NAMALWA (cell line): Measurements from ENCODE around the gene KRABD2.
"Not testable (repeated sequence)": the region's sequence is repeated elsewhere in the genome, so short reads cannot be mapped to it uniquely, and the experiment has no call there.

Experiments used
- DNase-seq: peaks from one replicate; pipeline ENCODE4 v3.0.0-alpha.2; 2015; ENCODE audit warnings: low spot score

KRABD2 gene

GRCh38 chr17:8360751-8361150 lies 15.8 kb downstream of the KRABD2 start:
- no peak for DNase-seq

DNA sequence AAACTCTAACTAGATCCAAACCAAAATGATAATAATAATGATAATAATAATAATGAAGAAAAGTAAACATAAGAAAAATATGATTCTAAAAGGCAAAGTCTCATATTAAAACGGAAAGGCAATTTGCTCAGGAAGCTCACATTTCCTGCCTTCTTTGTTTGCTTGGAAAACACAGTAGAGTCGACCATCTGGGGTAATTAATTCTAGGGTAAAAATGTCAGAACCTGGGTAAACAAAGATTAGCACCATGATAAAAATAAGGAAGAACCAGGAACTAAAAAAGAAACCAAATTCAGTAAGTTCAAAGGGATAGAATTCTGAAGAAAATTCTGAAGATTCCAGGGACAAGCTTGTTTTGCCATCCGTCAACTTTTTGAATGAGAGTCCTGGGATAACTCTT lies 16.2 kb downstream of the KRABD2 start:
- DNase-seq: no peak

DNA sequence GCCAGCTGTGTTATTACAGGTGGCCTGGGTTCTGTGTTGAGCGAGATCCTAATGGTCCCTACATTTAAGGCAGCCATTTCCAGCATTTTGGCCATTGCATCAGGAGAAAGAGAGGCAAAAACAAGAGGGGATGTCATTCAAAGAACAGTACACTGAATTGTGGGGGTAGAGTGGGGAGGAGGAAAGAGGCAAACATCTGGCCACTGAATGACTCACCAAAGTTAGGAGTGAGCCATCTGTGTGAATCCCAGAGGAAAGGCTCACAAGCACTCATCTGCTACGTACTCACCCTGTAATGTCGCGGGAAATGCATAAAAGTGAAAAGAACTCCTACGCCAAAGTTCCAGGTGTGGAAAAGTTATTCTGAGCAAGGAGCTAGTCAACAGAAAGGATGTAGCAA lies 16.7 kb downstream of the KRABD2 start:
- no peak for DNase-seq

- DNase-seq: no peak
Observed at GRCh38 chr17:8357910-8358309, 18.6 kb downstream of the KRABD2 start.

DNA sequence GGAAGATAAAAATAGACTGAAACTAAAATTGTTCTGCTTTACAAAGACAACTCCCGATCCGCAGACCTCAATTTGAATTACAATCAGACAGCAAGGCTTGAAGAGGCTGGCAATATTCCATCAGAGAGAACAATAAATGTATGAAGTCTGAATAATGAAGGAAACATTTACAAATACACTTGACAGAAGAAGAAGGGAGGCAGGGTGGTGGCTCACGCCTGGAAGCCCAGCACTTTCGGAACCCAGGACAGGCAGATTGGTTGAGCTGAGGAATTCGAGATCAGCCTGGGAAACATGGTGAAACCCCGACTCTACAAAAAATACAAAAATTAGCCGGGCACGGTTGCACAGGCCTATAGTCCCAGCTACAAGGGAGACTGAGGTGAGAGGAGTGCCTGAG lies 22.3 kb downstream of the KRABD2 start:
- DNase-seq: no peak

DNA sequence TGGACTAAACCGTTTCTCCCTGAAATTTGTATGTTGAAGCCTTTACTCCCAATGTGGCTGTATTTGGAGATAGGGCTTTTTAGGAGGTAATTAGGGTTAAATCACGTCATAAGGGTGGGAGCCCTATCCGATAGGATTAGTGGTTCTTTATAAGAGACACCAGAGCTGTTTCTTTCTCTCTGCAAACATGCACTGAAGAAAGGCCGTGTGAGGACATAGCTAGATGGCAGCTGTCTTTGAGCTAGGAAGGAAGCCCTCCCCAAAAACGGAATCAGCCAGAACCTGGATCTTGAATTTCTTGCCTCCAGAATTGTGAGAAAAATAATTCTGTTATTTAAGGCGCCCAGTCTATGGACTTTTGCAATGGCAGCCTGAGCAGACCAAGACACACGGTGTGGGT lies 22.8 kb downstream of the KRABD2 start:
- DNase-seq: no peak

GRCh38 chr17:8350339-8350738 lies 26.2 kb downstream of the KRABD2 start:
- DNase-seq: no peak

DNA sequence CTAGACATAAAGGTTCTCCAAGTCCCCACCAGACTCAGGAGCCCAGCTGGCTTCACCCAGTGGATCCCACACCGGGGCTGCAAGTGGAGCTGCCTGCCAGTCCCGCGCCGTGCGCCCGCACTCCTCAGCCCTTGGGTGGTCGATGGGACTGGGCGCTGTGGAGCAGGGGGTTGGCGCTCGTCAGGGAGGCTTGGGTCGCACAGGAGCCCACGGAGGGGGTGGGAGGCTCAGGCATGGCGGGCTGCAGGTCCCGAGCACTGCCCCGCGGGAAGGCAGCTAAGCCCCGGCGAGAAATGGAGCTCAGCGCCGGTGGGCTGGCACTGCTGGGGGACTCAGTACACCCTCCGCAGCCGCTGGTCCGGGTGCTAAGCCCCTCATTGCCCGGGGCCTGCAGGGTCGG lies 29.5 kb downstream of the KRABD2 start:
- not testable (repeated sequence) for DNase-seq

GRCh38 chr17:8345951-8346665 lies 30.4 kb downstream of the KRABD2 start:
- DNase-seq: no peak

GRCh38 chr17:8345052-8345690 lies 31.3 kb downstream of the KRABD2 start:
- DNase-seq: no peak

- no peak for DNase-seq
Observed at GRCh38 chr17:8341456-8341855, 35.0 kb downstream of the KRABD2 start.

- no peak for DNase-seq
Observed at GRCh38 chr17:8339540-8339939, 37.0 kb downstream of the KRABD2 start, which contains the start of gene ODF4. Gene ODF4, plus strand, starts transcription at chr17:8339840. Its CDS starts 212 bp downstream, at chr17:8340052.

GRCh38 chr17:8338753-8339140 lies 37.8 kb downstream of the KRABD2 start:
- DNase-seq: no peak

- peak; percentile 36 for DNase-seq
Observed at GRCh38 chr17:8337802-8338752, 38.4 kb downstream of the KRABD2 start.

DNA sequence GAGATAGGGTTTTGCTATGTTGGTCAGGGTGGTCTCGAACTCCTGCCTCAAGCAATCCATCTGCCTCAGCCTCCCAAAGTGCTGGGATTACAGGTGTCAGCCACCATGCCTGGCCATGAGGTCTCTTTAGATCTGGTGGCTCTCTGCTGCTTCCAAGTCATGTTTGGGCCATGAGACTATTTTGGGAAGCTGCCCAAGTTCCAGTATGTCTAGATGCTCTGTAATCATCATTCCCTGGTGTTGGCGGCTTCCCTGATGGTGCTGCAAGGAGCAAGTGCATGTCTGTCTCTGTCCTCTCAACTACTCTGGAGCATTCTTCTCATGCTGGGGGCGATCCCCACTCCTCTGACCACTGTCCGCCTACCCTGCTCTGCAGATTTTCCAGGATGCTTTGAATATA lies 43.2 kb downstream of the KRABD2 start:
- no peak for DNase-seq

DNA sequence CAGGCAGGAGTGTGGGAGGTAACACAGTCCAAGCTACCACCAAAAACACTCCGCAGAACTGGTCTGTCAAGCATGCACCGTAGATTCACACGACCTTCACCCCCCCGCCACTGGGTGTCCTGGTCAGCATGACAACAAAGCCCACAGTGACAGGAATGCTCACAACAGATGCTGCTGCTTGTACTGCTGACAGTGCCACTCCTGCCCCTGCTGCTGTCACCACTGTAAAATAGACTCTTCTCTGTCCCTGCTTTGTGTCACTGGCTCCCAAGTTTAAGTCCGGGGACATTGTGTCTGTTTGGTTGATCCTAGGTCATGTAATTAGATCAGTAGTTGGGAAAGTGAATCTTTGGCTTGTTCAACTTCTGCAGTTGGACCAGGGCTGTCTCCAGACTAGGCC lies 43.8 kb downstream of the KRABD2 start:
- DNase-seq: no peak

DNA sequence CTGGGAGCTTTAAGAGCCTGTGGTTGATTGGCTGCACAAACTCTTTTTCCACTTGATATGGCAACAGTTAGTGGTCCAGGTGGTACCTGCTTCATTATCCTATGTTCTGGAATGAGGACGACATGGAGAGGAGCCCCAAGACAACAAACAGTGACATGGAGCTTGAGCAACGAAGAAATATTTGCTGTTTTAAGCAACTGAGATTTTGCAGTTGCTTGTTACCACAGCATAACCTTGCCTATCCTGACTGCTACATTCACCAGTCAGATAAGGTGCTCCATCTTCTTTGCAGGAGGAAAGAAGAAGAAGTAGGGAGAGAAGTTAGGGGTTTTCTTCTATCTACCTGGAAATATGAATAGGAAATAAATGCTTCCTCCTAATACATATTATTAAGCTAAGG lies 44.4 kb downstream of the KRABD2 start:
- DNase-seq: no peak

GRCh38 chr17:8327303-8327649 lies 49.2 kb downstream of the KRABD2 start:
- DNase-seq: no peak
